HK-2 (cell line): ENCODE measurements around the gene PTOV1.

Source experiments
- DNase-seq: peaks from one replicate; pipeline ENCODE4 v3.0.0-alpha.2; 2018; ENCODE audit not compliant: unreplicated experiment

PTOV1 gene

GRCh38 chr19:49844138-49845095, 6.5 kb upstream of the PTOV1 start:
- DNase-seq, result no peak

- DNase-seq, result no peak
Observed at GRCh38 chr19:49845414-49845813, 5.5 kb upstream of the PTOV1 start.

- DNase-seq, result no peak
Observed at GRCh38 chr19:49846408-49846807, 4.6 kb upstream of the PTOV1 start.

DNA sequence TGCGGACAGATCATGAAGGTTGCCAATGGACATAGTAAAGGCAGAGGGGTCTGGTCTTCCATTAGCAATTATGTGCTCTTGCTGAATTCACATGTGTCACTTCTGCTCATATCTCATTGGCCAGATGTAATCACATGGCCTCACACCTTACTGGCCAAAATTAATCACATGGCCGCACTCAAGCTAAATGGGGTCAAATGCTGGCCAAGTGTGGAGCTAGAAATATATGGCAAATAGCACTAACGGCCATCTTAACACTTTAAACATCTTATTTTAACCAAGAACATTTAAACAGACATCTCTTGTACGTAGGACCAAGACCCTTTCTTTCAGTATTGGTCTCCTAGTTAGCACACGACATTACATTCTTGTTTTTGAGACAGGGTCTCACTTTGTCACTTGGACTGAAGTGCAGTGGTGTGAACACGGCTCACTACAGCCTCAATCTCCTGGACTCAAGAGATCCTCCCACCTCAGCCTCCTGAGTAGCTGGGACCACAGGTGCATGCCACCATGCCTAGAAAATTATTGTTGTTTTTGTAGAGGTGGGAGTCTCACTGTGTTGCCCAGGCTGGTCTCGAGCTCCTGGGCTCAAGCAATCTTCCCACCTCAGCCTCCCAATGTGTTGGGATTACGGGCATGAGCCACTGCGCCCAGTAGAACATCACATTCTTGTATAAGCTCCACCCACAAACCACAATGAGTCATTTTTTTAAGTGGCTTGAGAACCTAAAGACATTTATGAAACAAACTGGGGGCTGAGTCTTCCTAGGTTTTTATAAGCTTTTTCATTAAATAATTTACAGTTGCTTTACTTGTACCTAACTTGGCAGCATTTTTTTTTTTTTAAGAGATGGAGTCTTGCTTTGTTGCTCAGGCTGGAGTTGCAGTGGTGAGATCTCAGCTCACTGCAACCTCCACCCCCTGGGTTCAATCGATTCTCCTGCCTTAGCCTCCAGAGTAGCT, 2.9 kb upstream of the PTOV1 start:
- peak; percentile 47 for DNase-seq

- no peak for DNase-seq
Observed at GRCh38 chr19:49848938-49849337, 2.0 kb upstream of the PTOV1 start.

- DNase-seq, result no peak
Observed at GRCh38 chr19:49849433-49850220, 1.3 kb upstream of the PTOV1 start.

DNA sequence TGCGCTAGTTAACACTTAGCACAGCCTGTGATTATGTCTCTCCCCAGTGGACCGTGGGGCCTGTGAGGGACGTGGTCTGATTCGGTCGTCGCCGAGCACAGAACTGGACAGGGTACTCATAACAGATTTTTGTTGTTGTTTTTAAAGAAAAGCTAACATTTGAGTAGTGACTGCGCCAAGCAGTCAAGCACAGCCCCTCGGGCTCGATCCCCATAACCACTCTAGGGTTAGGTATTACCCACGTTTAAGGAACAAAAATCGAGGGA, 805 bp upstream of the PTOV1 start:
- DNase-seq, result no peak

GRCh38 chr19:49851456-49852259, 699 bp downstream of the PTOV1 start:
- peak; percentile 42 for DNase-seq

GRCh38 chr19:49852631-49853126, 1.7 kb downstream of the PTOV1 start:
- no peak for DNase-seq

DNA sequence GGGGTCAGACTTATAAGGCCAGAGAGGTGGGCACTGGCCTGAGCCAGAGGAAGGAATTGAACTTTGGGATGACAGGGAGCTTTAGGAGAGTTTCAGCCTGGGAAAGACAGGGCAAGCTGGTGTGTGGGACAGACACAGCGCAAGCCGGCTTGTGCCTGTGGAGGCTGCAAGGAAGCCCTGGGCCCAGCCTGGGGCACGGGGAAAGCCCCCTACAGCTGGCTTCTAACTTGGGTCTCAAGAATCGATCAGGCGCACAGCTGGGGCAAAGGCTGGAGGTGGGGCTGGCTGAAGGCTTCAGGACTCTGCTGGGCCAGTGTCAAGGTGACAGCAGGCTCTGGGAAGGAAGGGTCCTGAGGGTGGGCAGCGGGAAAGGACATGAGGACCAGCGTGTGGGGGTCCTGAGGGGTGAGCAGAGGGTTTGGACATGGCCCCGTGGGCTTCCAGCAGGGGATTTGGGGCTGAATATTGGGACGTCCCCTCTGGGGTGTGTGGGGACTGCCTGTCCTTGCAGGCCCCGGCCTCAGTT, 3.0 kb downstream of the PTOV1 start:
- no peak for DNase-seq

DNA sequence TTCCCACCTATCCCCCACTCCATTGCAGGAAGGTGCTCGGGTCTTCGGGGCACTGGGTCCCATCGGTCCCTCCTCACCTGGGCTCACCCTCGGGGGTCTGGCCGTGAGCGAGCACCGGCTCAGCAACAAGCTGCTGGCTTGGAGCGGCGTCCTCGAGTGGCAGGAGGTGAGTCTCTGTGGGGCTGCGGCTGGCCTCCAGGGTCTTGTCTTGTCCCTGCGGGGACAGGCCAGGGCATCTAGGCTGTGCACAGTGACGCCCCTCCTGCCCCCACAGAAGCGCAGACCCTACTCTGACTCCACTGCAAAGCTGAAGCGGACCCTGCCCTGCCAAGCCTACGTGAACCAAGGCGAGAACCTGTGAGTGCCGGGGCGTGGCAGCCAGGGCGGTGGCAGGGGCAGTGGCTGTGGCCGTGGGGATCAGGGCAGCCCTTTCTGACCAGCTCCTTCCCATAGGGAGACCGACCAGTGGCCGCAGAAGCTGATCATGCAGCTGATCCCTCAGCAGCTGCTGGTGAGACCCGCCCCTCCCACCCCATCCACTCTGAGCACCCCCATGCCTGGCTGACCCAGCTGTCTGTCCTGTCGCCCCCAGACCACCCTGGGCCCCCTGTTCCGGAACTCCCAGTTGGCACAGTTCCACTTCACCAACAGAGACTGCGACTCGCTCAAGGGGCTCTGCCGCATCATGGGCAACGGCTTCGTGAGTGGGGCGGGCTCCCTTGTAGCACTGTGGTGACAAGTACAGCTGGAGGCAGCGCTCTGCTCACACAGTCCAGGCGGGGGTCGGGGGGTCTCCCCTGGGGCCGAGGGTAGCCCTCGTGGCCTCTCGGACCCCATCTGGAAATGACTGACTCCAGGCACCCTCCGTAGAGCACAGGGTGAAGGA, 3.7 kb downstream of the PTOV1 start:
- DNase-seq, result no peak

- DNase-seq, result peak; percentile 26
Observed at GRCh38 chr19:49855277-49855675, 4.3 kb downstream of the PTOV1 start.

GRCh38 chr19:49855676-49856573, 5.0 kb downstream of the PTOV1 start:
- DNase-seq, result peak; percentile 34

DNA sequence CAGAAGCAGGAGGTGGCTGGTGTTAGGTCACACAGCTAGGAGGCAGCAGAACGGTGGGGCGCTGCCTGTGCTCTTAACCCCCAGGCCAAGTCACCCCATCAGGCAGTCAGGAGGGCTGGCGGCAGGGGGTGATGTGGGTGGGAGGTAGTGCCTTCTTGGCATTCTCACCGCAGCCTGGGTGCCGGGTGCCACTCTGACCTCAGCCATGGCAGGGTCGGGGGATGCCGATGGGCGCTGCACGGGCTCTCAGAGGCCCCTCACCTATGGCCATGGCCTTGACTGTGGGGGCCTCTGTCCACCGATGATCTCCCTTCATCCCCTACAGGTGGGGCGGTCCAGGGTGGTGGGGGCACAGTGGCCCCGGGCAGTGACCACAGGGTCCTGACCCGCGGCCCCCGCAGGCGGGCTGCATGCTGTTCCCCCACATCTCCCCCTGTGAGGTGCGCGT, 5.6 kb downstream of the PTOV1 start:
- no peak for DNase-seq

GRCh38 chr19:49857061-49857837, 6.3 kb downstream of the PTOV1 start:
- peak; percentile 30 for DNase-seq

DNA sequence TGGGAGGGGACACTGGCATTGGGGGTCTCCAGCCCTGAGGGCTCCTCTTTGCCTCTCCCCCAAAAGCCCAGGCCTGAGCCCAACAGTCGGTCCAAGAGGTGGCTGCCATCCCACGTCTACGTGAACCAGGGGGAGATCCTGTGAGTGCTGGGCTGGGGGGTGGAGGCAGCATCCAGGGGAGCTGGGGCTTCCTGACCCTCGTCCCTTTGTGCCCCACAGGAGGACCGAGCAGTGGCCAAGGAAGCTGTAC, 6.8 kb downstream of the PTOV1 start:
- DNase-seq, result no peak

DNA sequence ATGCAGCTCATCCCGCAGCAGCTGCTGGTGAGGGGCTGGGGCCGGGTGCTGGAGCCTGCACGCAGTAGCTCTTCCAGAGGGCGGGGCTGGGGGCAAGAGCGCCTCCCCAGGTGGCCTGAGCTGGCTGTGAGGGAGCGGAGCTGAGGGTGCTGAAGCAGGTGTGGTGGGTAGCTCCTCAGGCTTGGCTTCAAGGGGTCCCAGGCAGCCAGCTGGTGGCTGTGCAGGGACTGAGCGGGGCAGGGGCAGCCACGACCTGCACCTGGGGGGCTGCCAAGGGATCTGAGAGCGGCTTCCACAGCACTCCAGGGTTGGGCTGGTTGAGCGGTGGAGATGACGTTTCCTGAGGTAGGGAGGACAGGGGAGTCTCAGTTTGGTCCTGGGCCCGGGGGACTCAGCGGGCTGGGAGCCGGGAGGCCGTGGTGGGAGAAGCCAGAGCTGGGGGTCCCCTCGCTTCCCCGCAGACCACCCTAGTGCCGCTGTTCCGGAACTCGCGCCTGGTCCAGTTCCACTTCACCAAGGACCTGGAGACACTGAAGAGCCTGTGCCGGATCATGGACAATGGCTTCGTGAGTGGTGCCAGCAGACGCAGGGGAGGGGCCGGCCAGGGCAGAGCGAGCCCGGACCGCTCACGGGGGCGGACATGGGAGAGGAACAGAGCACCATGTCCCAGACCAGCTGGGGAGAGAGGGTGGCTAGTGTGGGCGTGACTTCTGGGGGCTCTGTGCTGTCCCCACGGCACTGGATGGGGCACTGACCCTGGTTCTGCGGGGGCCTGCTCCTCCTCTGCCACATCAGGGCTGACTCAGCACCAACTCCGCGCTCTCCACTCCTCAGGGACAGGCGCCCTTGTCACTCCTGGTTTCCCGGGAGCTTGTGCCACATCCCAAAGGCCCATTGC, 7.4 kb downstream of the PTOV1 start:
- DNase-seq, result peak; percentile 48
